HCT116 (cell line): ENCODE measurements around the gene FAN1. TPM values are rescaled to one million over a fixed set of nuclear protein-coding genes. Genes with fewer than 3 reads are reported as not detected.

ENCODE experiments used
- ATAC-seq: fragments of 200-7000 bp; cut with Tn5 transposase; 2 replicates; pipeline ENCODE4 v1.9.1; 2020; ENCODE audit warnings: mild to moderate bottlenecking, moderate library complexity
- BruUV-seq: library from RNA; stranded (reverse); fragments of 400-500 nt; replicated peaks from 2 replicates; lab custom pipeline; 2021; lab: Mats Ljungman, UMichigan
- CTCF ChIA-PET: fragments of 300-600 bp; sonication (Branson Sonifier 250); formaldehyde crosslinking; loops from one replicate; lab custom pipeline; 2021; ENCODE audit warnings: antibody characterized with exemption; lab: Charles Lee
- POLR2A ChIA-PET: fragments of 300-600, 350-600 bp; sonication (Branson Sonifier 250); formaldehyde crosslinking; loops from one replicate; lab custom pipeline; 2021; ENCODE audit warnings: antibody characterized with exemption; lab: Charles Lee
- RAD21 ChIA-PET, 2 experiments: fragments of 300-600 bp; sonication (Branson Sonifier 250); formaldehyde crosslinking; loops; one replicate each; lab custom pipeline; 2023; ENCODE audit warnings: low total read pairs in 2 of 2; ENCODE audit not compliant: uncharacterized antibody in 2 of 2, unreplicated experiment in 2 of 2, low non-redundant PET in 1 of 2; lab: Charles Lee
- DNase-seq: peaks from one replicate; pipeline ENCODE4 v3.0.0-alpha.2; 2010; ENCODE audit warnings: low read depth, low spot score
- H2AFZ ChIP-seq: fragments of 200-600 bp; shearing (Covaris generic), sonication (generic); 2 replicates; pipeline ENCODE4 v1.6.1; 2017; ENCODE audit warnings: low read depth, mixed run types, mixed read lengths, antibody characterized with exemption, low read length; ENCODE audit not compliant: poor library complexity, severe bottlenecking
- H3K27ac ChIP-seq: 2 replicates; pipeline ENCODE4 v1.5.1; 2012; ENCODE audit warnings: low read depth, low read length
- H3K27me3 ChIP-seq: fragments of 200-600 bp; sonication (generic); 2 replicates; pipeline ENCODE4 v1.6.1; 2016; ENCODE audit warnings: mixed run types, low read length, mixed read lengths; ENCODE audit not compliant: insufficient read depth
- H3K36me3 ChIP-seq, 2 experiments: fragments of 200-500 bp in 1 of 2; fragments of 200-600 bp in 1 of 2; sonication (Bioruptor generic) in 1 of 2; sonication (generic) in 1 of 2; 2 replicates each; pipeline versions ENCODE4 v1.5.1 to v1.6.1; 2014 to 2016; ENCODE audit warnings: low read length in 2 of 2, inconsistent platforms in 1 of 2, mixed read lengths in 1 of 2, mixed run types in 1 of 2; ENCODE audit not compliant: insufficient read depth in 2 of 2, control insufficient read depth in 1 of 2
- H3K4me1 ChIP-seq, 2 experiments: fragments of 200-600 bp in 1 of 2; sonication (generic) in 1 of 2; 2 replicates each; pipeline versions ENCODE4 v1.5.1 to v1.6.1; 2012 to 2017; ENCODE audit warnings: low read length in 2 of 2, inconsistent platforms in 1 of 2, mild to moderate bottlenecking in 1 of 2, mixed read lengths in 1 of 2, mixed run types in 1 of 2, moderate library complexity in 1 of 2; ENCODE audit not compliant: insufficient read depth in 2 of 2, control insufficient read depth in 1 of 2
- H3K4me2 ChIP-seq: fragments of 200-600 bp; sonication (generic); 2 replicates; pipeline ENCODE4 v1.6.1; 2017; ENCODE audit warnings: mixed run types, low read length, mixed read lengths
- H3K4me3 ChIP-seq, 2 experiments: fragments of 200-600 bp in 1 of 2; sonication (generic) in 1 of 2; replicated peaks in 1 of 2; 2 replicates each; pipeline ENCODE4 v1.5.1; 2011 to 2016; ENCODE audit warnings: low read length in 2 of 2, control low read depth in 1 of 2, low read depth in 1 of 2, mild to moderate bottlenecking in 1 of 2, mixed read lengths in 1 of 2, mixed run types in 1 of 2
- H3K79me2 ChIP-seq: fragments of 200-600 bp; sonication (generic); 2 replicates; pipeline ENCODE4 v1.6.1; 2017; ENCODE audit warnings: mild to moderate bottlenecking, mixed run types, low read length, moderate library complexity, mixed read lengths; ENCODE audit not compliant: insufficient read depth
- H3K9ac ChIP-seq: fragments of 200-600 bp; sonication (generic); 2 replicates; pipeline ENCODE4 v1.6.1; 2016; ENCODE audit warnings: low read length, mixed read lengths
- H3K9me2 ChIP-seq: fragments of 200-600 bp; sonication (generic), shearing (Covaris generic); 2 replicates; pipeline ENCODE4 v1.6.1; 2017; ENCODE audit warnings: mixed run types, mild to moderate bottlenecking, moderate library complexity; ENCODE audit not compliant: insufficient read depth
- H3K9me3 ChIP-seq, 2 experiments: fragments of 200-500 bp in 1 of 2; fragments of 200-600 bp in 1 of 2; sonication (Bioruptor generic) in 1 of 2; sonication (generic) in 1 of 2; 2 replicates each; pipeline ENCODE4 v1.6.1; 2014 to 2017; ENCODE audit warnings: low read length in 2 of 2, mixed read lengths in 2 of 2, inconsistent platforms in 1 of 2, low read depth in 1 of 2, mild to moderate bottlenecking in 1 of 2, mixed run types in 1 of 2, moderate library complexity in 1 of 2; ENCODE audit not compliant: control insufficient read depth in 1 of 2, insufficient read depth in 1 of 2
- H4K20me1 ChIP-seq: fragments of 200-600 bp; sonication (generic), shearing (Covaris generic); 2 replicates; pipeline ENCODE4 v1.6.1; 2017; ENCODE audit warnings: mixed run types, mild to moderate bottlenecking, moderate library complexity; ENCODE audit not compliant: insufficient read depth
- CBX3 ChIP-seq: IDR thresholded peaks from 2 replicates; pipeline ENCODE4 v1.6.1; 2012; ENCODE audit warnings: low read depth
- ELF1 ChIP-seq: IDR thresholded peaks from 2 replicates; pipeline ENCODE4 v1.6.1; 2012; ENCODE audit warnings: low read depth, borderline replicate concordance
- JUND ChIP-seq: IDR thresholded peaks from 2 replicates; pipeline ENCODE4 v1.6.1; 2012
- RAD21 ChIP-seq: IDR thresholded peaks from 2 replicates; pipeline ENCODE4 v1.6.1; 2012; ENCODE audit warnings: low read depth, mild to moderate bottlenecking
- SIN3A ChIP-seq: IDR thresholded peaks from 2 replicates; pipeline ENCODE4 v1.6.1; 2012; ENCODE audit warnings: low read depth
- SP1 ChIP-seq: IDR thresholded peaks from 2 replicates; pipeline ENCODE4 v1.6.1; 2012; ENCODE audit warnings: low read depth
- ZBTB33 ChIP-seq: IDR thresholded peaks from 2 replicates; pipeline ENCODE4 v1.6.1; 2011; ENCODE audit warnings: mild to moderate bottlenecking, low read length, moderate library complexity; ENCODE audit not compliant: insufficient replicate concordance; ENCODE audit errors: extremely low read depth
- ZFX ChIP-seq: fragments of 450-650 bp; IDR thresholded peaks from 2 replicates; pipeline ENCODE4 v1.6.1; 2017
- ZNF274 ChIP-seq: fragments of 200-500 bp; sonication (Bioruptor generic); IDR thresholded peaks from 2 replicates; pipeline ENCODE4 v1.6.1; 2014; ENCODE audit warnings: mild to moderate bottlenecking, low read depth, low read length, inconsistent platforms
- intact Hi-C: fragments of 100-400 bp; cut with micrococcal nuclease; formaldehyde crosslinking; loops from 2 replicates; pipeline ENCODE4 v1.10.0; 2022
- total RNA-seq: library from RNA; stranded (reverse); gene quantifications from one replicate; pipeline ENCODE4 v1.2.1, GENCODE V29; 2021; ENCODE audit not compliant: unreplicated experiment

FAN1 gene
- total RNA-seq, 1 experiment from 2014 or later = 17.4 TPM

DNA sequence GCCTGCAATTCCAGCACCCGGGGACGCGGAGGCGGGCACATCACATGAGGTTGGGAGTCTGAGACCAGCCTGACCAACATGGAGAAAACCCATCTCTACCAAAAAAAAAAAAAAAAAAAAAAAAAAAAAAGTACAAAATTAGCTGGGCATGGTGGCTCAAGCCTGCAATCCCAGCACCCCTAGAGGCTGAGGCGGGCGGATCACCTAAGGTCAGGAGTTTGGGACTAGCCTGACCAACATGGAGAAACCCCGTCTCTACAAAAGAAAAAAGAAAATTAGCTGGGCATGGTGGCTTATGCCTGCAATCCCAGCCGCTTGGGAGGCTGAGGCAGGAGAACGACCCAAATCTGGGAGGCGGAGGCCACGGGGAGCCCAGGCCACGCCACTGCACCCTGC is 7.5 kb upstream of the FAN1 start (continued):
- TF ChIP-seq ELF1 = no peak
- TF ChIP-seq ZNF274 = no peak
- no peak for TF ChIP-seq RAD21
- TF ChIP-seq SIN3A = no peak
- TF ChIP-seq ZFX = no peak
- no peak for TF ChIP-seq JUND

DNA sequence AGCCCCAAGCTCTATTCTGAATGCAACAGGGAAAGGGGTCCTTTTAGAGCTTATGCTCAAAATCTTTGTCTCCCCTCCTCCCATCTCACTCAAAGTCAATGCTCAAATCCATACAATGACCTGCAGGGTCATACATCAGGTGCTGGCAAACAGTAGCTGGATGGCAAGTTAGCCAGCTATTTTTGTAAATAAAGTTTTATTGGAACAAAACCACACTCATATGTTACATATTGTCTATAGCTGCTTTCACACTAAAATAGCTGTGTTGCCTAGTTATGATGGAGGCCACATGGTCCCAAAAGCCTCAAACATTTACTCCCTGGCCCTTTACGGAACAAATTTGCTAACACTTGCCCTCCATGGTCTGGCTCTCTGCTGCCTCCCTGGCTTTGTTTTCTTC is 1.8 kb upstream of the FAN1 start:
- CTCF ChIA-PET = no interaction called here
- Histone ChIP-seq H3K27me3 (no peaks in the 10 kb centered on the region), H3K4me3 (no peak overlapping the region), H3K27ac (no peak overlapping the region), H3K79me2 (no peaks in the 10 kb centered on the region; the same call in 1 of the 2 replicates), H2AFZ (no peak overlapping the region), H3K4me1 (peaks cover 5 to 16% of the 10 kb centered on the region in 2 experiments; a peak in 3 of 4 replicates), H3K9me2 (no peaks in the 10 kb centered on the region), H3K9ac (no peak overlapping the region), H4K20me1 (no peaks in the 10 kb centered on the region), H3K9me3 (no peaks in the 10 kb centered on the region), H3K36me3 (no peaks in the 10 kb centered on the region), H3K4me2 (no peak overlapping the region)
- ATAC-seq (no peak), DNase-seq (no peak)
- POLR2A ChIA-PET = no interaction called here
- intact Hi-C loops = loop anchor here (5.0 kb wide), 1 partner anchor 590 kb away; no protein-coding TSS in a partner anchor
- no TSS peak for BruUV-seq
- TF ChIP-seq ZFX = no peak
- no peak for TF ChIP-seq ZNF274
- TF ChIP-seq SP1 = no peak
- TF ChIP-seq CBX3 = no peak
- no peak for TF ChIP-seq RAD21
- TF ChIP-seq ZBTB33 = no peak
- RAD21 ChIA-PET = no interaction called here
